HUES48 (cell line): Measurements from ENCODE around the gene TYW3.
A peak's percentile ranks its signal among the peaks of the same experiment; 100 is the strongest.

ENCODE experiments used
- H3K27ac ChIP-seq: one replicate; pipeline ENCODE4 v1.7.0; 2013; ENCODE audit warnings: low read depth, low read length, inconsistent platforms
- H3K27me3 ChIP-seq: 2 replicates; pipeline ENCODE4 v1.6.1; 2013; ENCODE audit warnings: mild to moderate bottlenecking, low read length; ENCODE audit not compliant: control insufficient read depth, insufficient read depth
- H3K36me3 ChIP-seq: 2 replicates; pipeline ENCODE4 v1.6.1; 2013; ENCODE audit warnings: low read length; ENCODE audit not compliant: control insufficient read depth, insufficient read depth
- H3K4me1 ChIP-seq: 2 replicates; pipeline ENCODE4 v1.6.1; 2013; ENCODE audit warnings: mild to moderate bottlenecking, low read length; ENCODE audit not compliant: control insufficient read depth, insufficient read depth
- H3K4me3 ChIP-seq: 2 replicates; pipeline ENCODE4 v1.5.1; 2013; ENCODE audit warnings: mild to moderate bottlenecking, low read depth, low read length
- H3K9ac ChIP-seq: 2 replicates; pipeline ENCODE4 v1.6.1; 2013; ENCODE audit warnings: mild to moderate bottlenecking, low read depth, low read length, moderate library complexity
- H3K9me3 ChIP-seq: 2 replicates; pipeline ENCODE4 v1.6.1; 2013; ENCODE audit warnings: low read length; ENCODE audit not compliant: control insufficient read depth, insufficient read depth

Gene TYW3

DNA sequence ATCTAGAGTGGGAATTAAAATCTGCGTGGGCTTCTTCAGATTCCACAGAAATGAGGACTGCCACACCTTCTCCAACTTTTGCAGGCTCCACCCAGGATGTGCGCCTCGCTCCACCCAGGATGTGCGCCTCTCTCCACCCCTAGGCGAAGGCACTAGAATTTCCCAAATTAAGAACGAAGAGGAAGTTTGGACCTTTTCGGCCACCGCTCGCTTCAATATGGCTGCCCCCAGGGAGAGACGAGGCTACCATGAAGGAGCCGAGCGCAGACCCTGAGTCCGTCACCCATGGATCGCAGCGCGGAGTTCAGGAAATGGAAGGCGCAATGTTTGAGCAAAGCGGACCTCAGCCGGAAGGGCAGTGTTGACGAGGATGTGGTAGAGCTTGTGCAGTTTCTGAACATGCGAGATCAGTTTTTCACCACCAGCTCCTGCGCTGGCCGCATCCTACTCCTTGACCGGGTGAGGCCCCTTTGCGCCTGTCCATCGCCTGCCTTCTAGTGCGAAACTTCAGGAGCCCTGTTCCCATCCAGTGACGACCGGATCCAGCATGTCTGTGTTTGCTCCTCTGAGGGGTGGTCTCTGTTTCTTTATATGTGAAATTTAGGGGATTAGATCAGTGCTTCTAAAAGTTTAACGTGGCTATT is at the start of gene TYW3, which contains the start of gene CRYZ:
TYW3 (plus strand) TSS at position 193 of the 644 bp plus-strand sequence; CDS start at position 286, 93 bp downstream.
CRYZ (minus strand) TSS at position 91 of the 644 bp plus-strand sequence. CDS start 8,229 bp downstream, outside the sequence.
- Histone ChIP-seq H3K9ac (peak within 1 kb of the TSS; percentile 97), H3K27me3 (no peaks in the 10 kb centered on the region), H3K4me3 (peak within 1 kb of the TSS; percentile 90), H3K9me3 (no peaks in the 10 kb centered on the region), H3K4me1 (peaks cover 13% of the 10 kb centered on the region), H3K36me3 (peaks cover 20% of the 10 kb centered on the region), H3K27ac (peak within 1 kb of the TSS; percentile 97)

GRCh38 chr1:74683656-74684055 is 49.3 kb upstream of the TYW3 start:
- Histone ChIP-seq H3K27ac (no peak overlapping the region), H3K36me3 (no peaks in the 10 kb centered on the region), H3K4me3 (no peak overlapping the region), H3K4me1 (no peaks in the 10 kb centered on the region), H3K9ac (no peak overlapping the region), H3K9me3 (no peaks in the 10 kb centered on the region), H3K27me3 (no peaks in the 10 kb centered on the region)

- H3K9ac ChIP-seq, result no peak overlapping the region
- H3K27me3 ChIP-seq, result no peaks in the 10 kb centered on the region
- no peaks in the 10 kb centered on the region for H3K36me3 ChIP-seq
- no peaks in the 10 kb centered on the region for H3K9me3 ChIP-seq
- H3K27ac ChIP-seq, result no peak overlapping the region
- H3K4me3 ChIP-seq, result no peak overlapping the region
- H3K4me1 ChIP-seq, result no peaks in the 10 kb centered on the region
Observed at GRCh38 chr1:74684301-74684700, 48.7 kb upstream of the TYW3 start.

DNA sequence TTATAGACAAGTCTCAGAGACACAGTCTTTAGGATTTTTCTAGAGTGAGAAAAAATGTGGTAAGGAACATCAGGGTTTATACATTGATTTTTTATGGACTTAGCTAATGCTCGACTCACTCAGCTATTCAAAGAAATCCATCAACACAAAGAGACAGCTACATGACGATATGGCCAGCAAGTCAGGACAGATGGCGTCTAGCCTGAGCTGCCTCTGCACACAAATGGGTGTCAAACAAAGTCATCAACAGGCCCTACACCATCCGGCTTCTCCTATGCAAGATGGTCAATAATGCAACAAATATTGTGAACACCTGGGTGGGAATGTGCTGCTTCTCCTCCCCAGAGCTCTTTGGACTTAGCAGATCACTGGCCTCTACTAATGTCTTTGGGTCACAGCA is 46.0 kb upstream of the TYW3 start:
- no peak overlapping the region for H3K9ac ChIP-seq
- no peaks in the 10 kb centered on the region for H3K36me3 ChIP-seq
- no peak overlapping the region for H3K27ac ChIP-seq
- H3K9me3 ChIP-seq, result no peaks in the 10 kb centered on the region
- H3K4me3 ChIP-seq, result no peak overlapping the region
- peaks cover 6% of the 10 kb centered on the region; the same call in 1 of the 2 replicates for H3K4me1 ChIP-seq
- H3K27me3 ChIP-seq, result no peaks in the 10 kb centered on the region

DNA sequence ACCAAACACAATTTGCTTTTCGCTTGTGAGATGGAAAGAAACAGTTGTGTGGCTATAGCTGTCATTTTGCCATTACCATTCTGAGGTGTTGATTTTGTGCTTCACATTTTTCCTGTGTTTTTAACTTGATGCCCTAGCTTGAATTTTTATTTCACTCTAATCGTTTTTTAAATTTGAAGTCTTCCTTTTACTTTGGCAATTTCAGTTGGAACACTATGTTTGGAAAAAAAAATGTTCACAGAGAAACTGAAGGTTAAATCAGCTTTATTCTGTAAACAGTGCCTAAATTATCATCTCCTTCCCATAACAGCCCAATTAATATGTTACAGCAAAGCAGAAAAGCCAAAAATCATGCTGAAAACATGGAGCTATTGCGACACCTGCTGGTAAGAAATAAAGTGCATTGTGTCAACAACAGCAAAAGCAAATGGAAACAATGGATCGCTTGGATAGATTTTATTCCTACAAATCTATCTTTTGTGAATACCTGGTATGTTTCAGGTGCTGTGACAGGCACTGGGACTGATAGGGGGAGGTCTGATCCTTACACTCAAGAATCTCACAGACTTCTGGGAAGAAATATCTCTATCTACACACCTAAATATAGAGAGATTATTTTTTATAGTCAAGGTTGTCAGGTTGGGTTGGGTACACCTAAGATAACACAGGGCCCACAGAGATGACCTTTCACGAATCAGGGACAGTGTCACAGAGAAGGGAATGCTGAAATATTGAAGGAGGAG is 43.2 kb upstream of the TYW3 start:
- H3K4me1 ChIP-seq, result peaks cover 6% of the 10 kb centered on the region; the same call in 1 of the 2 replicates
- H3K27me3 ChIP-seq, result no peaks in the 10 kb centered on the region
- no peaks in the 10 kb centered on the region for H3K9me3 ChIP-seq
- no peak overlapping the region for H3K4me3 ChIP-seq
- H3K36me3 ChIP-seq, result no peaks in the 10 kb centered on the region
- H3K9ac ChIP-seq, result no peak overlapping the region
- no peak overlapping the region for H3K27ac ChIP-seq

DNA sequence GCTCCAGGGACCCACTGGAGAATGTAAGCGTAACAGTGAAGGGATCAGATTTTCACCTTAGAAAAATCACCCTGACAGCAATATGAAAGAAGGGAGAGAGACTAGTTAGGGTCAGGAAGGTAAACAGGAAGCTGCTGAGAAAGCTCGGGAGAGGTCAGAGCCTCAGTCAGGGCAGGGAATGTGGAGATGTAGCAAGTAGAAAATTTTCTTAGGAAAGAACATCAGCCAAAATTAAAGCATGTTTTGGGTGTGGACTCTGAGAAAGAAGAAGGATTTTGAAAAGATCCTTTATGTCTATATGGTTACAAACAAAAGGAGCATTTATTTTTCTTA is 42.6 kb upstream of the TYW3 start:
- Histone ChIP-seq H3K36me3 (no peaks in the 10 kb centered on the region), H3K9ac (no peak overlapping the region), H3K4me1 (peaks cover 6% of the 10 kb centered on the region; the same call in 1 of the 2 replicates), H3K9me3 (no peaks in the 10 kb centered on the region), H3K4me3 (no peak overlapping the region), H3K27ac (no peak overlapping the region), H3K27me3 (no peaks in the 10 kb centered on the region)

DNA sequence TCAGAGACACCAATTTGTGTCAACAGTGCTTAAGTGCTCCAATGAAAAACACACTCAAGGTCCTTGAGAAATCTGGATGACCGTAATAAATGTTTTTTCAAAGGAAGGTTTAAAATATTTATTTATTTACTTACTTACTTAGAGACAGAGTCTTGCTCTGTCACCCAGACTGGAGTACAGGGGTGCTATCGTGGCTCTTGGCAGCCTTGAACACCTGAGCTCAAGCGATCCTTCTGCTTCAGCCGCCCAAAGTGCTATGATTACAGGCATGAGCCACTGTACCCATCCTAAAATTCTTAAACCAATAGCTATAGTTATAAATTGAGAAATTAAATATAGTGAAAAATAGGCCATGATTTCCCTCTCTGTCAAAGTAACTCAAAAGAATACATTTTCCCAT is 42.0 kb upstream of the TYW3 start:
- H3K27ac ChIP-seq, result no peak overlapping the region
- H3K9me3 ChIP-seq, result no peaks in the 10 kb centered on the region
- no peak overlapping the region for H3K9ac ChIP-seq
- H3K27me3 ChIP-seq, result no peaks in the 10 kb centered on the region
- H3K4me3 ChIP-seq, result no peak overlapping the region
- H3K36me3 ChIP-seq, result no peaks in the 10 kb centered on the region
- peaks cover 6% of the 10 kb centered on the region; the same call in 1 of the 2 replicates for H3K4me1 ChIP-seq

GRCh38 chr1:74693473-74693872 is 39.5 kb upstream of the TYW3 start:
- H3K27ac ChIP-seq, result no peak overlapping the region
- no peak overlapping the region for H3K4me3 ChIP-seq
- no peaks in the 10 kb centered on the region for H3K27me3 ChIP-seq
- no peak overlapping the region for H3K9ac ChIP-seq
- no peaks in the 10 kb centered on the region for H3K9me3 ChIP-seq
- peaks cover 6% of the 10 kb centered on the region; the same call in 1 of the 2 replicates for H3K4me1 ChIP-seq
- H3K36me3 ChIP-seq, result no peaks in the 10 kb centered on the region

GRCh38 chr1:74697832-74698231 is 35.1 kb upstream of the TYW3 start:
- H3K36me3 ChIP-seq, result no peaks in the 10 kb centered on the region
- no peaks in the 10 kb centered on the region for H3K27me3 ChIP-seq
- no peaks in the 10 kb centered on the region for H3K4me1 ChIP-seq
- H3K27ac ChIP-seq, result no peak overlapping the region
- H3K9me3 ChIP-seq, result no peaks in the 10 kb centered on the region
- H3K9ac ChIP-seq, result no peak overlapping the region
- H3K4me3 ChIP-seq, result no peak overlapping the region

DNA sequence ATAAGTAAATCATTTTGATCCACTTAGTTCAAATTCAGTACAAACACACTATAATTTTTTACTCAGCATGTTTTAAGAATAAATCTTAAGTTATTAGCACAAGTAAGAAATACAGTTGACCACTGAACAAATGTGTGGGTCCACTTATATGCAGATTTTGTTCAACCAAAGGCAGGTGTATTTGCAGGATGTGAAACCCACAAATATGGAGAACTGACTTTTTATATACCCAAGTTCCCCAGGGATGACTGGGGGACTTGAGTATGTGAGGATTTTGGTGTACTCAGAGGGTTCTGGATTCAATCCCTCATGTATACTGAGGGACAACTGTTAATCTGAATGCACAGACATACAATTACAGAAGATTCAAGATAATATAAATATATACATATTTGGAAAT is 33.6 kb upstream of the TYW3 start:
- Histone ChIP-seq H3K9ac (no peak overlapping the region), H3K9me3 (no peaks in the 10 kb centered on the region), H3K27ac (no peak overlapping the region), H3K27me3 (no peaks in the 10 kb centered on the region), H3K4me1 (no peaks in the 10 kb centered on the region), H3K36me3 (peaks cover 4% of the 10 kb centered on the region; the same call in 1 of the 2 replicates), H3K4me3 (no peak overlapping the region)
